OCI-LY3 (cell line): ENCODE data around the gene PHTF2.
"Not testable (repeated sequence)": the region's sequence is repeated elsewhere in the genome, so short reads cannot be mapped to it uniquely, and the experiment has no call there.

Experiments
- H2AFZ ChIP-seq: fragments of 200-600, 300-600 bp; shearing (Covaris generic); 2 replicates; pipeline ENCODE4 v1.6.0; 2014; ENCODE audit warnings: antibody characterized with exemption, low read depth, low read length
- H3K27ac ChIP-seq: fragments of 200-600, 300-600 bp; sonication (generic); 2 replicates; pipeline ENCODE4 v1.5.1; 2014; ENCODE audit warnings: mild to moderate bottlenecking, low read length, moderate library complexity, mixed read lengths
- H3K27me3 ChIP-seq: fragments of 200-600, 300-600 bp; sonication (generic); 2 replicates; pipeline ENCODE4 v1.6.1; 2014; ENCODE audit warnings: low read depth, low read length, mixed read lengths
- H3K36me3 ChIP-seq: fragments of 200-600, 300-600 bp; sonication (generic); replicated peaks from 2 replicates; pipeline ENCODE3; 2014; ENCODE audit warnings: low read depth, low read length, mixed read lengths
- H3K4me1 ChIP-seq: fragments of 300-600, 200-600 bp; sonication (generic); 2 replicates; pipeline ENCODE4 v1.6.1; 2014; ENCODE audit warnings: low read length, mixed read lengths
- H3K4me2 ChIP-seq: fragments of 200-600, 300-600 bp; sonication (generic); 2 replicates; pipeline ENCODE4 v1.6.1; 2014; ENCODE audit warnings: low read length, mixed read lengths
- H3K4me3 ChIP-seq: fragments of 300-600, 200-600 bp; sonication (generic); 2 replicates; pipeline ENCODE4 v1.5.1; 2014; ENCODE audit warnings: antibody characterized with exemption, mild to moderate bottlenecking, low read length, moderate library complexity
- H3K79me2 ChIP-seq: fragments of 300-600, 200-600 bp; shearing (Covaris generic); 2 replicates; pipeline ENCODE4 v1.6.1; 2014; ENCODE audit warnings: mild to moderate bottlenecking, low read length, mixed read lengths
- H3K9ac ChIP-seq: fragments of 300-600, 200-600 bp; shearing (Covaris generic); 2 replicates; pipeline ENCODE4 v1.6.0; 2014; ENCODE audit warnings: mild to moderate bottlenecking, low read length, moderate library complexity
- H3K9me3 ChIP-seq: fragments of 200-600, 300-600 bp; shearing (Covaris generic); 2 replicates; pipeline ENCODE4 v1.6.1; 2014; ENCODE audit warnings: low read length, mixed read lengths; ENCODE audit not compliant: insufficient read depth
- H4K20me1 ChIP-seq: fragments of 200-600, 300-600 bp; sonication (generic); 2 replicates; pipeline ENCODE4 v1.6.1; 2016; ENCODE audit warnings: low read length, mixed read lengths; ENCODE audit not compliant: insufficient read depth
- EZH2phosphoT487 ChIP-seq: fragments of 200-600 bp; shearing (Covaris generic); IDR thresholded peaks from 2 replicates; pipeline ENCODE4 v1.6.1; 2018; ENCODE audit warnings: antibody characterized with exemption, mixed run types, low read depth
- TF ChIP-seq, protein P1 (sequence below): fragments of 200-600, 300-600 bp; sonication (generic); IDR thresholded peaks from 2 replicates; pipeline ENCODE4 v1.5.1; 2014; ENCODE audit warnings: antibody characterized with exemption, low read length, low read depth

The PHTF2 gene

GRCh38 chr7:77782383-77782782, 16.2 kb upstream of the PHTF2 start:
- Histone ChIP-seq H3K4me3 (no peak overlapping the region), H3K4me1 (no peaks in the 10 kb centered on the region), H3K9me3 (no peaks in the 10 kb centered on the region), H3K79me2 (no peaks in the 10 kb centered on the region), H3K27ac (no peak overlapping the region), H3K36me3 (peaks cover 26% of the 10 kb centered on the region), H3K4me2 (no peak overlapping the region), H4K20me1 (no peaks in the 10 kb centered on the region), H2AFZ (no peak overlapping the region), H3K9ac (no peak overlapping the region), H3K27me3 (no peaks in the 10 kb centered on the region)
- TF ChIP-seq, protein P1, sequence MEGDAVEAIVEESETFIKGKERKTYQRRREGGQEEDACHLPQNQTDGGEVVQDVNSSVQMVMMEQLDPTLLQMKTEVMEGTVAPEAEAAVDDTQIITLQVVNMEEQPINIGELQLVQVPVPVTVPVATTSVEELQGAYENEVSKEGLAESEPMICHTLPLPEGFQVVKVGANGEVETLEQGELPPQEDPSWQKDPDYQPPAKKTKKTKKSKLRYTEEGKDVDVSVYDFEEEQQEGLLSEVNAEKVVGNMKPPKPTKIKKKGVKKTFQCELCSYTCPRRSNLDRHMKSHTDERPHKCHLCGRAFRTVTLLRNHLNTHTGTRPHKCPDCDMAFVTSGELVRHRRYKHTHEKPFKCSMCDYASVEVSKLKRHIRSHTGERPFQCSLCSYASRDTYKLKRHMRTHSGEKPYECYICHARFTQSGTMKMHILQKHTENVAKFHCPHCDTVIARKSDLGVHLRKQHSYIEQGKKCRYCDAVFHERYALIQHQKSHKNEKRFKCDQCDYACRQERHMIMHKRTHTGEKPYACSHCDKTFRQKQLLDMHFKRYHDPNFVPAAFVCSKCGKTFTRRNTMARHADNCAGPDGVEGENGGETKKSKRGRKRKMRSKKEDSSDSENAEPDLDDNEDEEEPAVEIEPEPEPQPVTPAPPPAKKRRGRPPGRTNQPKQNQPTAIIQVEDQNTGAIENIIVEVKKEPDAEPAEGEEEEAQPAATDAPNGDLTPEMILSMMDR: no peak
- no peak for TF ChIP-seq EZH2phosphoT487

DNA sequence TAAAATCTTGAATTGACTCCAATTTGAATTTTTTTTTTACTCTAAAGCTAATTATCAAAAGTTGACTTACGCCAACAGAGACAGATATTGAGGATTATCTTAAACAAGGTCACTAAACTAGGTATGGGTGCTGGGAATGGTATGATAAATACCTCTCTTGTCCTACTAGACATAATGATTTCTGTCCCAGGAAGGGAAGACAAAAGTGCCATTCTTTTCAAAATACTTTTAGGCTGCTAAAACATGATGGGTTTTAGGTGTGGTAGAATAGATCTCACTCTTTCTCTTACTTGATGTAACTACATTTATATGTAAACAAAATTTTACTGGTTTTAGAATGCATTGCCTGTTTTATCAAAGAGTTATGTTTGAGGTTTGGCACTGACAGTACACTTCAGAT, 15.5 kb upstream of the PHTF2 start:
- no peaks in the 10 kb centered on the region for H3K27me3 ChIP-seq
- no peaks in the 10 kb centered on the region for H3K79me2 ChIP-seq
- no peaks in the 10 kb centered on the region for H4K20me1 ChIP-seq
- H3K4me1 ChIP-seq: no peaks in the 10 kb centered on the region
- no peak overlapping the region for H3K27ac ChIP-seq
- peaks cover 25% of the 10 kb centered on the region for H3K36me3 ChIP-seq
- H3K4me2 ChIP-seq: no peak overlapping the region
- no peaks in the 10 kb centered on the region for H3K9me3 ChIP-seq
- H3K4me3 ChIP-seq: no peak overlapping the region
- TF ChIP-seq, protein P1: no peak
- H2AFZ ChIP-seq: no peak overlapping the region
- H3K9ac ChIP-seq: no peak overlapping the region

DNA sequence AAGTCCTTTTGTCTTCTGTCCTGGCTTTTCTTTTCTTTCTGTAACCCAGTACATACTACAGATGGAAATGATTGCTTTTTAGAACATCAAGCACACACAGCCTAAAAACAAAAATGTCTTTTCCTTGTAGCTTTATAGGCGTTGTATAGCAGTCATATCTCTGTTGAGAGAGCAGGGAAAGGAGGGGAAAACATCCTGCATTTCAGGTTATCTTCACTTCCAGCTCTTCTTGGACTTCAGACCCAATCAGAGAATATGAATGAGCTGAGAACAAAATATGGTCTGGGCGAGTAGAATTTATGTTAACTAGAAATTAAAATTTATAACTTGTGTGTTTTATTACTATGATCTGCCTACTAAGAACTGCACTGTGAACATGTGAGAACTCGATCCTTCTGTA, 15.0 kb upstream of the PHTF2 start:
- no peaks in the 10 kb centered on the region for H3K79me2 ChIP-seq
- TF ChIP-seq, protein P1: no peak
- TF ChIP-seq EZH2phosphoT487: no peak
- no peak overlapping the region for H3K4me3 ChIP-seq

DNA sequence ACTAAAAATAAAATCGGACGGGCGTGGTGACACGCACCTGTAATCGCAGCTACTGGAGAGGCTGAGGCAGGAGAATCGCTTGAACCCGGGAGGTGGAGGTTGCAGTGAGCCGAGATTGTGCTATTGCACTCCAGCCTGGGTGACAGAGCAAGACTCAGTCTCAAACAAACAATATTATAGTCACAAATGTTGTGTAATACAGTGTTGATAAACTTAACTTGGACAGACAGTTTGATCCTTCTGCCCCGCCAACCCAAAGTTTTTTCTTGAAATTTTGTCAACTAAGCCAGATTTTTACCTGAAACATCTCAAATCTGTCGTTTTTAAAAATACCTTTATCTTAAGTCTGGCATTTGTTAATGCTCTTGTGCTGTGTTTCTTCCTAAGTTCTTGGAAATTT, 14.1 kb upstream of the PHTF2 start:
- not testable (repeated sequence) for H4K20me1 ChIP-seq
- H3K36me3 ChIP-seq: peaks cover 25% of the 10 kb centered on the region

More for the DNA sequence above, 15.0 kb upstream of the PHTF2 start:
- Histone ChIP-seq H3K27me3 (no peaks in the 10 kb centered on the region), H2AFZ (no peak overlapping the region), H3K36me3 (peaks cover 25% of the 10 kb centered on the region), H3K4me1 (peaks cover 3% of the 10 kb centered on the region), H3K9ac (no peak overlapping the region), H3K9me3 (no peaks in the 10 kb centered on the region), H3K27ac (no peak overlapping the region), H4K20me1 (no peaks in the 10 kb centered on the region), H3K4me2 (no peak overlapping the region)

GRCh38 chr7:77786018-77786417, 12.6 kb upstream of the PHTF2 start:
- Histone ChIP-seq H2AFZ (no peak overlapping the region), H4K20me1 (no peaks in the 10 kb centered on the region), H3K4me3 (no peak overlapping the region), H3K27ac (no peak overlapping the region), H3K79me2 (no peaks in the 10 kb centered on the region), H3K9ac (no peak overlapping the region), H3K36me3 (peaks cover 20% of the 10 kb centered on the region), H3K4me2 (no peak overlapping the region), H3K4me1 (peaks cover 5% of the 10 kb centered on the region), H3K27me3 (no peaks in the 10 kb centered on the region), H3K9me3 (no peaks in the 10 kb centered on the region)
- TF ChIP-seq, protein P1: no peak
- TF ChIP-seq EZH2phosphoT487: no peak

More for the DNA sequence above, 14.1 kb upstream of the PHTF2 start:
- H3K9me3 ChIP-seq, H2AFZ ChIP-seq, H3K4me3 ChIP-seq, H3K4me1 ChIP-seq, H3K27me3 ChIP-seq, H3K4me2 ChIP-seq, H3K27ac ChIP-seq, H3K9ac ChIP-seq, H3K79me2 ChIP-seq: not testable (repeated sequence)
